Muscle of back (tissue), 13 donors: ENCODE results near the gene PKP1. TPM values are rescaled to one million over a fixed set of nuclear protein-coding genes. Genes with fewer than 3 reads are reported as not detected.
"Not testable (repeated sequence)": the region's sequence is repeated elsewhere in the genome, so short reads cannot be mapped to it uniquely, and the experiment has no call there.

ENCODE experiments used
- DNase-seq, 3 donors: peaks; one replicate each; pipeline versions ENCODE4 v3.0.0 to v3.0.0-alpha.2; 2013
- long read RNA-seq, 9 donors: transcript quantifications; one replicate each; lab custom pipeline, GENCODE V29; 2026
- polyA plus RNA-seq, 10 donors: library from polyadenylated mRNA; unstranded; fragments of 120-200 nt; gene quantifications; one replicate each; pipeline ENCODE4 v1.2.1, GENCODE V29; 2013; ENCODE audit not compliant: insufficient read length in 10 of 10

The PKP1 gene, protein sequence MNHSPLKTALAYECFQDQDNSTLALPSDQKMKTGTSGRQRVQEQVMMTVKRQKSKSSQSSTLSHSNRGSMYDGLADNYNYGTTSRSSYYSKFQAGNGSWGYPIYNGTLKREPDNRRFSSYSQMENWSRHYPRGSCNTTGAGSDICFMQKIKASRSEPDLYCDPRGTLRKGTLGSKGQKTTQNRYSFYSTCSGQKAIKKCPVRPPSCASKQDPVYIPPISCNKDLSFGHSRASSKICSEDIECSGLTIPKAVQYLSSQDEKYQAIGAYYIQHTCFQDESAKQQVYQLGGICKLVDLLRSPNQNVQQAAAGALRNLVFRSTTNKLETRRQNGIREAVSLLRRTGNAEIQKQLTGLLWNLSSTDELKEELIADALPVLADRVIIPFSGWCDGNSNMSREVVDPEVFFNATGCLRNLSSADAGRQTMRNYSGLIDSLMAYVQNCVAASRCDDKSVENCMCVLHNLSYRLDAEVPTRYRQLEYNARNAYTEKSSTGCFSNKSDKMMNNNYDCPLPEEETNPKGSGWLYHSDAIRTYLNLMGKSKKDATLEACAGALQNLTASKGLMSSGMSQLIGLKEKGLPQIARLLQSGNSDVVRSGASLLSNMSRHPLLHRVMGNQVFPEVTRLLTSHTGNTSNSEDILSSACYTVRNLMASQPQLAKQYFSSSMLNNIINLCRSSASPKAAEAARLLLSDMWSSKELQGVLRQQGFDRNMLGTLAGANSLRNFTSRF
- polyA plus RNA-seq: 10 to 100 TPM in 2 of 10 donors, 1 to 10 TPM in 8; 1.4 to 49.6 (median 4.0) TPM
- long read RNA-seq, donor 1, partial matches to known transcripts: 465 of 1,418 reads
- long read RNA-seq, donor 1, other reads (novel, unspliced or antisense): 953 of 1,418 reads
- long read RNA-seq, donor 2, partial matches to known transcripts: 563 of 810 reads
- long read RNA-seq, donor 2, other reads (novel, unspliced or antisense): 247 of 810 reads
- long read RNA-seq, donor 3: 0 reads
- long read RNA-seq, donor 4, partial matches to known transcripts: 1,112 of 1,505 reads
- long read RNA-seq, donor 4, other reads (novel, unspliced or antisense): 393 of 1,505 reads
- long read RNA-seq, donor 5: 0 reads
- long read RNA-seq, donor 6, partial matches to known transcripts: 3,064 of 3,954 reads
- long read RNA-seq, donor 6, other reads (novel, unspliced or antisense): 890 of 3,954 reads
- long read RNA-seq, donor 7, partial matches to known transcripts: 9 of 9 reads
- long read RNA-seq, donor 7, other reads (novel, unspliced or antisense): 0 of 9 reads
- long read RNA-seq, donor 8, full-length matches to known transcripts: 1 of 1 reads
- long read RNA-seq, donor 8, partial matches to known transcripts: 0 of 1 reads
- long read RNA-seq, donor 8, other reads (novel, unspliced or antisense): 0 of 1 reads
- long read RNA-seq, donor 9: 0 reads

DNA sequence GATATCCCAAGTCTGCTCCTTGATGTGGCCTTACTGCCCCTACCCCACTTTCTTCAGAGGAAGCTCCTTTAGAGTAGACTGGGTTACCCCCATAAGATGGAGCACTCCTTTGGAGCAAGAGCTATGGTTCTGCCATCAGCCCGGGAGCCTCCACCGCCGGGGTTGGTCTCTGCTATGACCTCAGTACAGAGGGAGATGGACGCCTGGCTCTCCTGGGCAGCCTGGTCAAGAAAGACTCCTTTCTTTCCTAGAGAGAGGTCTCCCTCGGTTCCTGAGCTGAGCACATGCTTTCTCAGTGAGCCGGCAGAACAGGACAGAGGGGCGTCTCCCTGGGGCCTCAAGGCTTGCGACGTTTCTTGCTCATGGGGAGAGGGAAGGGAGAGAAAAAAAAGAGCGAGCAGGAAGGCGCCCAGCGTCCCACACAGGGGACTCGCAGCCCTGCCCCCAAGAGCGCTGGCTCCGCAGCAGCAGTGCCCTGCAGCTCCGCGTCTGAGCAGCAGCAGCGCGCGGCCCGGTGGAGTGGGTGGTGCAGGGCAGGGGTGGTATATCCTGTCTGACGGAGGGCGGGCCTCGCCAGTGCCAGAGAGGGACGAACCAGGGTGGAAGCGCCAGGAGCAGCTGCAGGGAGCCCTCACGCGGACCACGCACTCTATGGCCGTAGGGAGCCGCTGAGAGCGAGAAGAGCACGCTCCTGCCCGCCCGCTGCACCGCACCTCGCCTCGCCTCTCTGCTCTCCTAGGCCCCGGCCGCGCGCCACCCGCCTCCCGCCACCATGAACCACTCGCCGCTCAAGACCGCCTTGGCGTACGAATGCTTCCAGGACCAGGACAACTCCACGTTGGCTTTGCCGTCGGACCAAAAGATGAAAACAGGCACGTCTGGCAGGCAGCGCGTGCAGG is at the start of gene PKP1:
Gene PKP1 (plus strand): TSS at position 576 of the 899 bp plus-strand sequence. CDS start 197 bp downstream, at position 773.
- peak in 2 of 3 donors; percentile 31 to 74 for DNase-seq

DNA sequence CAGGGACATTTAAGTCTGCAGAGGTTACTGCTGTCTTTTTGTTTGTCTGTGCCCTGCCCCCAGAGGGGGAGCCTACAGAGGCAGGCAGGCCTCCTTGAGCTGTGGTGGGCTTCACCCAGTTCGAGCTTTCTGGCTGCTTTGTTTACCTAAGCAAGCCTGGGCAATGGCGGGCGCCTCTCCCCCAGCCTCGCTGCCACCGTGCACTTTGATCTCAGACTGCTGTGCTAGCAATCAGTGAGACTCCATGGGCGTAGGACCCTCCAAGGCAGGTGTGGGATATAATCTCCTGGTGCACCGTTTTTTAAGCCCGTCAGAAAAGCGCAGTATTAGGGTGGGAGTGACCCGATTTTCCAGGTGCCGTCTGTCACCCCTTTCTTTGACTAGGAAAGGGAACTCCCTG is 43.7 kb upstream of the PKP1 start:
- DNase-seq: not testable (repeated sequence)

DNA sequence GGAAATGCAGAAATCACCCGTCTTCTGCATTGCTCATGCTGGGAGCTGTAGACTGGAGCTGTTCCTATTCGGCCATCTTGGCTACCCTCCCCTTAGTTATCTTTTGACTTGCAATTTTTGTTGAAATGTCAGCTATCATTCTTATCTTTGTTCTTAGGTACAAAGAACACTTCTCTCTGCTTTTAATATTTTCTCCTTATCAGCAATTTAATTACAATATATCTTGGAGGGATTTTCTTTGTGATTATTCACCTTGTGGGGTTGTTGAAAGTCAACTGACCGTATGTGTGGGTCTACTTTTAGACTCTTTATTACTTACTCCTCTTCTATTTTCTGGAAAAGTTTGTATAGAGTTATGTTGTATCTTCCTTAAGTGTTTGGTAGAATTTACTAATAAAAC is 43.1 kb upstream of the PKP1 start:
- no peak for DNase-seq

DNA sequence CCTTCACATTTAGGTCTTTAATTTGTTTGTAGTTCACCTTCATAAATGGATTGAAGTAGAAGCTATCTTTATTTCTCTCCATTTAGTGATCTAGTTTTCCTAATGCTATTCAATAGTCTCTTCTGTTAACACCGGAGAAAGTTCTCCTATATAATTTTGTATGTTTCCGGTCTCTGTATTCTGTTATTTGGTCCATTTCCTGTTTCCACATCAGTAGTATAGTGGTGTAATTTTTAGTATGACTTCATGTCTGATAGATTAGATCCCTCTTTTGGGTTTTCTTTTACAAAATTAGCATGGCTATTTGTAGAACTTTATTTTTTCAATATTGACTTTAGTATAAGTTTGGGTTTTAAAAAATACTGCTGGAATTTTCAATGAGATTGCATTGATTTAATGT is 41.6 kb upstream of the PKP1 start:
- DNase-seq: no peak

DNA sequence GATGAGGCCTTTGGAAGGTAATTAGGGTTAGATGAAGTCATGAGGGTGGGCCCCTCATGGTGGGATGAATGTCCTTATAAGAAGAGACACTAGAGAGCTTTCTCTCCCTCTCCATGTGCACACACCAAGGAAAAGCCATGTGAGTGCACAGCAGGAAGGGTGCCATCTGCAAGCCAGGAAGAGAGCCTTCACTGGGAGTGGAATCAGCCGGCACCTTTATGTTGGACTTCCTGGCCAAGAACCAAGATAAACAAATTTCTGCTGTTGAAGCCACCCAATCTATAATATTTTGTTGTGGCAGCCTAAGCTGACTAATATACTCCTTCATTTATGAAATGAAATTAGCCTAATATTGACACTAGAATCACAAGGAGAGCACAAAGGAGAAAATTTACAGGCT is 38.2 kb upstream of the PKP1 start:
- no peak for DNase-seq

DNA sequence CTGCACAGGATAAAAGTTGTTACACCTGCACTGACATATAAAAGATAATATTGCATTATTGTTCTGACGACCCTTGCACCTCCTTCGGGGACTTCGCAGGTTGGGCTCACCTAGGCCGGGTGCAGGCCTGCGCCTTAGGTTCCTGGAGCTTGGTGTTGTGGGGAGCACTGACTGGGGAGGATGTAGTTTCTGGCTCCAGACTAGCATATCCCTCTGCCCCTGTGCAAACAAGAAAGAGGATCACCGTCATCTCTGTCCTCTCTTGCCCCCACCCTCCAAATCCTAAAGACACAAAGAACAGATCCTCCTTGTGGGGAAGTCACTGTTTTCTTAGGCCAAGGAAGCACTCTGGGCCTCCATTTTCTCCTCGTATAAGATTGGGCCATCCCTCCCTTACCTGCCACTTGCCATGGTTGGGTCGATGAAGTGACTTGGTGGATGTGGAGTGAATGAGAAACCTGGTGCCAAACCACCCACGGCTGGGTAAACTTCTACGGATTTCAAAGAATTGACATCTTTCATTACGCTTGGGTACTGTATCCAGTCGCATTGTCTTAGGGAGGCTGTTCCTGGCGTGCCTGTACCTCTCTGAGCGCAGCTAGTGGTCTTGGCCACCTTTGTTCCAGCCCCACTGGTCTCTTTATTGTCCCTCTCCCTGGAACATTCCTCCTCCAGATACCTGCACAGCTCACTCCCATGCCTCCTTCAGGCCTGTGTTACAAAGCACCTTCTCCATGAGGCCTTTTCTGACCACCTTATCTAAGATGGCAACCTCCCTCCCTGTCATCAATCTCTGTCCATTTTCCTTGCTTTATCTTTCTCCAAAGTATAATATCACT is 34.4 kb upstream of the PKP1 start:
- no peak for DNase-seq

DNA sequence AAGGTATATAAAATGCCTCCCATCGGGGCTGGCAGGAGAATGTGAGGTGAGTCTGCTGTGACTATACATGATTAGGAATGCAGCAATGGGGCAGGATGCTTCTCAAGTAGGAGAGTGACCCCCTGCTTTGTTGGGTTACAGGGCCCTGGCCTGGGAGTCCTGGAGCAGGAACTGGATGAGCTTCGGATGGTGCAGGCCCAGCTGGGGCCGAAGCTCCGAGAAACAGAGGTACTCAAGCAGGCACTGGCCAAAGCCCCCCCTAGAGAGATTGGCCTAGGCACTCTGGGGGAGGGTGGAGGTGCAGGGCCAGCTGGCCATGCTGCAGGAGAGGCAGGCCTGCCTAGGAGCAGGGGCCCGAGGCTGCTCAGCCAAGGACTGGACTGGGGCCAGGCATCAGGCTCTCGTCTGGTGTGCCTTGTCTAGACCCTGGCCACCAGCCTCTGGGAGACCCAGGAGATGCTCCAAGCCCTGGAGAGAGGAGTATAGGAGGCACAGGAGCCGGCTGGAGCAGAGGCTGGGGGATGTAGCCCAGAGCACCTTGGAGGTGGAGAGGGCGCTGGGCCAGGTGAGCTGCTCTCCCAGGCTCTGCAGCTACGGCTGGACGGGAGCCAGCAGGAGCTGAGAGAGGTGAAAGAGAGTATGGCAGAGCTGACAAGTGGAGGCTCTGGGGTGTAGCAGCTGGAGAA is 32.8 kb upstream of the PKP1 start:
- no peak for DNase-seq

DNA sequence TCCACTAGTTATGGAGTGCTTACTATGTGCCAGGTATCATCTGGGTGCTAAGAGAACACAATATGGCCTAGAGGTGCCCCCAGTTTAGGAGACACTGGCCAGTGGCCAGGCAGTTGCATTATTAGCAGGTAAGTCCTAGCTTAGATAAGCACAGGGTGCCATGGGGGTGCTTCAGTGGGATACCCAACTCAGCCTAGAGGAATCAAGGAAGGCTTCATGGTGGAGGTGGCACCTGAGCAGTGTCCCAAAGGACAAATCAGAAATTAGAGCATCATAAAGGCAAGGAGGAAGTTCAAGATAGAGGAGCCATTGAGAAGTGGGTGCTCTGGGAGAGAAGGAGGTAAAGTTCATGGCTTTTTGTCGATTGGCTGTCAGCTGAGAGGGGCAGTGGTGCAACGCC is 31.9 kb upstream of the PKP1 start:
- DNase-seq: no peak

DNA sequence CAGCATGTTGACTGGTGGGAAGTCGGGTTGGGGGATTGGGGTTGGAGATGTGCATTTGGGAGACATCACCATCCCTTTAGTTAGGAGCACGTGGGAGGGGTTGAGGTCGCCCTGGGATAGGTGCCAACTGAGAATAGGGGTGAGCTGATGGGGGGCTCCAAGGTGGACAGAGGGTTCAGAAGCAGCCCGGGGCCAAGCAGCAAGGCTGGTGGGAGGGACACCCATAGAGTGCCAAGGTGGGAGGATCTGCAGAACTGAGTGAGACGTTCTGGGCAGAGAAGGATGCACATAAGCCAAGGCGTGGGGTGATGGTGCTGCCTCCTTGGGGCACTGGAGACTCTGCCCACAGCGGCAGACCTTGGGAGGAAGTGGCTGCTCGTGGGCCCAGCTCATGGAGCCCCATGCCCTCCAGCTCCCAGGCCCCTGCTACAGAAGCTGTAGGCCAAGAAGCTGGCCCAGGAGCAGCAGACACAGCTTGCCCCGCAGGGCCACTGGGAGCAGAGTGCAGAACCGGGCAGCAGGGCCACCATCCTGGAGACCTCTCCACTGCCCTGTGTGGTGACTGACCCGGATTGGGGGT is 31.4 kb upstream of the PKP1 start:
- DNase-seq: no peak

DNA sequence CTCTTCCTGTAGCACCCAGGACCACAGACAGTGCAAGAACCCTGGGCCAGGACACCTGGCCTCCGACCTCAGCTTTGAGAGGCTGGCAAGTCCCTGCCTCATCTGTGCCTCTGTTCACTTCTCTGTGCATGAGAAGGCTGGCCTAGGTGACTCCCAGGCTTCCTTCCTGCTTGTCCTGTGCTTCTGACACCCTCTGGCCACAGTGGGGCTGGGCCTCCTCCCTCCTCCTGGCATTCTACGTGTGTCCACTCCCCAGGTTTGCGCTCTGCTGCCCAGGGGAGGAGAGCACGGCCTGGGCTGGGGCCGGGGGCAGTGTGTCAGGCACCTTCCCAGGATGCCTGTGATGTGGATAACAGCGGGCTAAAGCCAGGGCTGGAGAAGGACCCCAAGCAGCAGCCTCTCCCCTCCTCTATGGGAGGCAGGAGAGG is 30.3 kb upstream of the PKP1 start:
- no peak for DNase-seq

DNA sequence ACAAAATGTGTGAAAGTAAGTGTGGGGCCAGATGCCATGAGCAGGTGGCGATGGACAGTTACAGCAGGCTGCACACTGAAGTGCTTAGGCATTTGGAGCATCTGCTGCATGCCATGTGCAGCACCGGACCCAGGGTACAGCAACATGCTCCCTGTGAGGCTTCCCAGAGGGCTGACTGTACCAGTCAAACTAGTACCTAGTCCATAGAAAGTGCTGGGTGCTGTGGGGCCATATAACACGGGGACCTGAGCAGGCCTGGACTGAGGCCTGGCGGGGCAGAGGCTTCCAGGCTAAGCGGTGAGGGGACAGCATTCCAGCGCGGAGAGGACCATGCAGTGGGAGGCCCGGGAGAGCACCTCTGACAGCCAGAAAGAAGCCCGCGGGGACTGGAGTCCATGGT is 29.9 kb upstream of the PKP1 start:
- no peak for DNase-seq

DNA sequence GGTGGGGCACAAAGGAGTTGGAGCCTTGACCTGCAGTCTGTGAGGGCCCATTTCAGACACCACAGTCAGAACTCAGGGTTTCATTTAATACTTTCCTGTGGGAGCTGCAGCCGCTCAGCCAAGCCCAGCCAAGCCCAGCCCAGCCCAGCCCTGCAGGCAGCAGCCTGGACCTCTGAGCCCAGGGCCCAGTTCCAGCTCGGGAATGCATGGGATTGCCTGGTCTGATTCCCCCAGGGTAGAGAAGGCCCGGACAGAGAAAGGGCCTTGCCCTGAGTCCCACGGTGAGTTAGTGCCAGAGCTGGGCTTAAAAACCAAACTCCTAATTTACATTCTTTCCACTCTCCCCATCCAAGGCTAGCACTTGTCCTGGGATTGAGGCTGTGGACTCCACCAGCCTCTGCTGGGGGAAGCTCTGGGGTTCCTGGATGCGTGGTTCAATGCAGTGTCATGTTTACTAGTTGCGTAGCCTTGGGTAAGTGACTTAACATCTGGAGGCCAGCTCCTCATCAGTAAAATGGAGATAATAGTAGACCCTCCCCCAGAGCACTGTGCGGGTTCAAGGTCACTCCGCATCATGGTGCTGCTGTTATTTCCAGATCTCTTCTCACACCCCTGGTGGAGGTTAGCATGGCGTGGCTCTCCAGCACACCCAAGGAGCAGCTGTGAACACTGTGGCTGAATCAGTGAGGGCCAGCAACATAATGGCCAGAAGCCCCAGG is 29.2 kb upstream of the PKP1 start:
- DNase-seq: peak in 1 of 3 donors; percentile 55

DNA sequence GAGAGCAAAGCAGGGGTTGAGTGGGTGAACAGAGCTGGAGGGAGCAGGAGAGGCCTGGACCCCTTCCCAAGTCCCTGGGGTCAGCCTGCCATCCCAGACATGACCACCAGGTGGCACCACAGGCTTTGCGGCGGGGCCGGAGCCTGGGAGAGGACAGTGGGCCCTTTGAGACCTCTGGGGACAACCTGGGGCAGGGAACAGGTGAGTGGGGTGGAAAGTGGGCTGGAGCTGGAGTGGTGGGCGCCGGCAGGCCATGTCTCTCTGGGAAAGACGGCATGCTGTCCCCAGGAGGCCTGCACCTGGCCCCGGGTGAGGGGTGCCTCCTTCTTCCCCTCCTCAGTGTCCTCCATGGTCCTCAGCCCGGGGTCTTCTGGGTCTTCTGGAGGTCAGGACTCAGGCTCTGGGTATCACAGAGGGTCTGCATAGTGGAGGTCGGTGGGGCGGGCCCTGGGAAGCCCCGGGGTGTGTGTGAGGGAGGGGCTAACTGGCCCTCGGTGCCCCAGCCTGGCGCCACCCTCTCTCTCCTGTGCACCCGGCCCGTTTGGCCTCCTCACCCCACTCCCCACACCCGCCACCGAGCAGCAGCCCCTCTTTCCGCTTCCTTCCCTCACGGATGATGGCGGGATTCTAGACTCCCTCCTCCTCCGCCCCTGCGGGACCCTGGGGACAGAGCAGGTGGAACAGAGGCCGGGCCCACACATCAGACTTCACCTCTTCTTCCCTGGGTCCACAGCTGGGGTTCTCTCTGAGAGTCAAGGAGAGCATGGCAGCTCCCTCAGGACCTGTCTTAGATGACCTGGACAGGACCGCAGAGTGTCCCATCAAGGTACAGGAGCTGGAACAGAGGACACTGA is 28.5 kb upstream of the PKP1 start:
- DNase-seq: peak in 2 of 3 donors; percentile 40 to 65

DNA sequence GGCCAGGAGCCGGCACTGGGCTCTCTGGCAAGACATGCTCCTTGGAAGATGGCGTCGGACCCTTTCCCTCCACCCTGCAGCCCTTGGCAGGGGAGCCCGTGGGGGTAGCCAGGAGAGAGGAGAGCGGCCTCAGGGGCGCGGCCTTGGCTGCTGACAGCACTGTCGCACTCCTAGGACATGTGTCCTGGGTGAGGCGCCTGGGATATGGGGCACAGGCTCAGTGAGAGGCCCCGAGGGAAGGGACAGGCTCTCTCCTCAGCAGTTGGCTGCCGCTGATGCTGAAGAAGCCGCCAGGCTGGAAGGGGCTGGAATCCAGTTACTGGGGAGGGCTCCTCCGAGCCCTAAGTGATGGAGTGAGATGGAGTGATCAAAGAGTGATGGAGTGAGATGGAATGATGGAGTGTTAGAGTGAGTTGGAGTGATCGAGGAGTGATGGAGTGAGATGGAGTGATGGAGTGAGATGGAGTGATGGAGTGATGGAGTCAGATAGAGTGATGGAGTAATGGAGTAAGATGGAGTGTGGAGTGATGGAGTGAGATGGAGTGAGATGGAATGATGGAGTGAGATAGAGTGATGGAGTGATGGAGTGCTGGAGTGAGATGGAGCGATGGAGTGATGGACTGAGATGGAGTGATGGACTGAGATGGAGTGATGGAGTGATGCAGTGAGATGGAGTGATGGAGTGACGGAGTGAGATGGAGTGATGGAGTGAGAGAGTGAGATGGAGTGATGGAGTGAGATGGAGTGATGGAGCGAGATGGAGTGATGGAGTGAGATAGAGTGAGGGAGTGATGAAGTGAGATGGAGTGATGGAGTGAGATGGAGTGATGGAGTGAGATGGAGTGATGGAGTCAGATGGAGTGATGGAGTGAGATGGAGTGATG is 27.6 kb upstream of the PKP1 start:
- no peak for DNase-seq

DNA sequence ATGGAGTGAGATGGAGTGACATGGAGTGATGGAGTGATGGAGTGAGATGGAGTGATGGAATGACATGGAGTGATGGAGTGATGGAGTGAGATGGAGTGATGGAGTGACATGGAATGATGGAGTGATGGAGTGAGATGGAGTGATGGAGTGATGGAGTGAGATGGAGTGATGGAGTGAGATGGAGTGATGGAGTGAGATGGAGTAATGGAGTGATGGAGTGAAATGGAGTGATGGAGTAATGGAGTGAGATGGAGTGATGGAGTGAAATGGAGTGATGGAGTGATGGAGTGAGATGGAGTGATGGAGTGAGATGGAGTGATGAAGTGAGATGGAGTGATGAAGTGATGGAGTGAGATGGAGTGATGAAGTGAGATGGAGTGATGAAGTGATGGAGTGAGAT is 25.2 kb upstream of the PKP1 start:
- not testable (repeated sequence) for DNase-seq

DNA sequence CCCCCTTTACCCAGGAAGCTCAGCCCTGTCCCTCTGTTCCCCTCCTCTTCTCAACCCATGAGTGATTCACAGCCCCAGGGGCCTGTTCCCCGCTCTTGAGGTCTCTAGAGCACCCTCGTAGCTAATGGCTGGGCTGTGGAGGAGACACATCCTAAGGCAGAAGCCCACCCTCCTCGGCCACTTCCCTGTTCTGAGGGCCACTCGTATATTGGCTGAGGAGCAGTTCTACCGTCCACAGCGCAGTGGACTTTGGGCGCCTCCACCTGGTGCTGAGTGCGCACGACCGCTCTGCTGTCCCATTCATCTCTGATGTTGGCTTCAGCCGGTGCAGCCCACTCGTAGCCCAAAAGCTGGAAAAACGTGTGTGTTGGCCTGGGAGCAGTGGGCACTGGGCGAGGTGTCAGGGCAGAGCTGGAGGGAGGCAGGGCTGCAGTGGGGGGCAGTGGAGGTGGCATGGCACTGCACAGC is 24.5 kb upstream of the PKP1 start:
- DNase-seq: no peak
